Smooth muscle cell (in vitro differentiated cells): ENCODE results near the gene MEIOB. TPM values are rescaled to one million over a fixed set of nuclear protein-coding genes. Genes with fewer than 3 reads are reported as not detected.
A peak's percentile ranks its signal among the peaks of the same experiment; 100 is the strongest.

Experiments used
- DNase-seq: peaks from one replicate; lab custom pipeline; 2025; ENCODE audit not compliant: unreplicated experiment; lab: John Stamatoyannopoulos, UW
- H2AFZ ChIP-seq: fragments of 200-600 bp; sonication (generic); 2 replicates; pipeline ENCODE4 v1.6.0; 2016; ENCODE audit warnings: antibody characterized with exemption, low read depth, mild to moderate bottlenecking
- H3F3A ChIP-seq: fragments of 200-600 bp; sonication (generic); 2 replicates; pipeline ENCODE4 v1.6.0; 2017; ENCODE audit warnings: antibody characterized with exemption, low read depth
- H3K27ac ChIP-seq: fragments of 200-600 bp; sonication (generic); 2 replicates; pipeline ENCODE4 v1.5.1; 2016; ENCODE audit warnings: low read depth, mild to moderate bottlenecking
- H3K27me3 ChIP-seq: fragments of 200-600 bp; sonication (generic); 2 replicates; pipeline ENCODE4 v1.6.1; 2016; ENCODE audit warnings: low read depth, mild to moderate bottlenecking
- H3K36me3 ChIP-seq: fragments of 200-600 bp; sonication (generic); 2 replicates; pipeline ENCODE4 v1.5.1; 2016; ENCODE audit warnings: low read depth
- H3K4me1 ChIP-seq: fragments of 200-600 bp; sonication (generic); 2 replicates; pipeline ENCODE4 v1.5.1; 2016; ENCODE audit warnings: low read depth
- H3K4me2 ChIP-seq: fragments of 200-600 bp; sonication (generic); 2 replicates; pipeline ENCODE4 v1.6.0; 2016; ENCODE audit warnings: mild to moderate bottlenecking
- H3K4me3 ChIP-seq: fragments of 200-600 bp; sonication (generic); 2 replicates; pipeline ENCODE4 v1.5.1; 2016; ENCODE audit warnings: mild to moderate bottlenecking
- H3K79me2 ChIP-seq: fragments of 200-600 bp; sonication (generic); 2 replicates; pipeline ENCODE4 v1.6.0; 2016; ENCODE audit warnings: low read depth, mild to moderate bottlenecking
- H3K9ac ChIP-seq: fragments of 200-600 bp; sonication (generic); 2 replicates; pipeline ENCODE4 v1.6.0; 2016; ENCODE audit warnings: low read depth
- H3K9me3 ChIP-seq: fragments of 200-600 bp; sonication (generic); replicated peaks from 2 replicates; pipeline ENCODE4 v1.5.1; 2016; ENCODE audit warnings: low read depth
- H4K20me1 ChIP-seq: fragments of 200-600 bp; sonication (generic); 2 replicates; pipeline ENCODE4 v1.6.0; 2016; ENCODE audit warnings: low read depth
- CTCF ChIP-seq: fragments of 200-600 bp; sonication (generic); IDR thresholded peaks from 2 replicates; pipeline ENCODE4 v1.5.1; 2017; ENCODE audit warnings: borderline replicate concordance, mild to moderate bottlenecking, antibody characterized with exemption; ENCODE audit not compliant: insufficient read depth, poor library complexity, severe bottlenecking
- WGBS: methylation state at CpG from one replicate; pipeline ENCODE4 v1.1.7; 2016; ENCODE audit warnings: low lambda C conversion rate; 5-methylcytosine and 5-hydroxymethylcytosine counted together
- polyA plus RNA-seq: library from polyadenylated mRNA; unstranded; fragments of >200 nt; fragmentation: Nextera tagmentation; extraction: Ambion mirVana; gene quantifications from 2 replicates; pipeline ENCODE4 v1.2.1, GENCODE V29; 2016
- total RNA-seq: library from RNA; depleted of rRNA; stranded (reverse); fragments of >200 nt; gene quantifications from 2 replicates; pipeline ENCODE4 v1.2.3, GENCODE V29; 2014

The MEIOB gene
- total and polyA plus RNA-seq, 2 experiments from 2014 or later: 0.18 to 1.7 TPM

- Histone ChIP-seq H2AFZ (peak within 1 kb of the TSS; percentile 87), H3F3A (no peaks in the 10 kb centered on the region), H3K79me2 (peaks cover 31% of the 10 kb centered on the region), H3K27ac (peak within 1 kb of the TSS; percentile 66), H3K27me3 (no peaks in the 10 kb centered on the region), H3K4me3 (peak within 1 kb of the TSS; percentile 83), H3K36me3 (no peaks in the 10 kb centered on the region), H3K9ac (peak within 1 kb of the TSS; percentile 74), H3K4me1 (peaks cover 18% of the 10 kb centered on the region), H3K4me2 (peak within 1 kb of the TSS; percentile 87), H3K9me3 (no peaks in the 10 kb centered on the region), H4K20me1 (no peaks in the 10 kb centered on the region)
- DNase-seq: peak; percentile 90
- no peak for TF ChIP-seq CTCF
- WGBS: 1% methylated on average over 86 of the region's 104 CpGs
Observed at GRCh38 chr16:1826691-1827573, 45.0 kb downstream of the MEIOB start, which contains the start of the genes FAHD1 and HAGH. Gene FAHD1, plus strand, starts transcription at chr16:1827206. Its CDS starts 33 bp downstream, at chr16:1827239. Gene HAGH, minus strand, starts transcription at chr16:1826825. Its CDS starts 38 bp downstream, at chr16:1826787.

GRCh38 chr16:1825864-1826690, 45.9 kb downstream of the MEIOB start:
- H2AFZ ChIP-seq: no peak overlapping the region
- peak; percentile 70 for DNase-seq

GRCh38 chr16:1825381-1825863, 46.5 kb downstream of the MEIOB start:
- no peak for DNase-seq
- Histone ChIP-seq H3K9ac (no peak overlapping the region), H2AFZ (no peak overlapping the region)

More at GRCh38 chr16:1825864-1826690, 45.9 kb downstream of the MEIOB start:
- Histone ChIP-seq H3F3A (no peaks in the 10 kb centered on the region), H3K4me1 (peaks cover 18% of the 10 kb centered on the region), H3K36me3 (no peaks in the 10 kb centered on the region), H3K4me2 (peak overlapping the region; percentile 87), H4K20me1 (no peaks in the 10 kb centered on the region), H3K27me3 (no peaks in the 10 kb centered on the region), H3K27ac (no peak overlapping the region), H3K79me2 (peaks cover 31% of the 10 kb centered on the region), H3K9me3 (no peaks in the 10 kb centered on the region), H3K9ac (no peak overlapping the region), H3K4me3 (peak overlapping the region; percentile 83)
- 6% methylated on average over 75 of the region's 96 CpGs for WGBS
- no peak for TF ChIP-seq CTCF

More at GRCh38 chr16:1825381-1825863, 46.5 kb downstream of the MEIOB start:
- no peaks in the 10 kb centered on the region for H3K36me3 ChIP-seq
- H3K79me2 ChIP-seq: peaks cover 31% of the 10 kb centered on the region
- 90% methylated on average over 15 of the region's 15 CpGs for WGBS
- H3K27ac ChIP-seq: no peak overlapping the region
- peaks cover 18% of the 10 kb centered on the region for H3K4me1 ChIP-seq
- H3K4me3 ChIP-seq: peak overlapping the region; percentile 83
- no peaks in the 10 kb centered on the region for H3F3A ChIP-seq
- no peaks in the 10 kb centered on the region for H3K9me3 ChIP-seq
- H4K20me1 ChIP-seq: no peaks in the 10 kb centered on the region
- no peaks in the 10 kb centered on the region for H3K27me3 ChIP-seq
- no peak for TF ChIP-seq CTCF
- H3K4me2 ChIP-seq: peak overlapping the region; percentile 87
